Measurements from ENCODE around the gene ADA.
A peak's percentile ranks its signal among the peaks of the same experiment; 100 is the strongest.

The ADA gene

GRCh38 chr20:44609516-44610312, 41.8 kb downstream of the ADA start:
- no peak overlapping the region for H3K4me3 ChIP-seq (replicated peaks; ENCODE audit: low read depth, low read length)
- peak; percentile 90 for DNase-seq (ENCODE audit: low read depth)
- TF ChIP-seq CTCF (IDR thresholded peaks at IDR 0.05; ENCODE audit: low read length, missing control alignments): peak; percentile 98

DNA sequence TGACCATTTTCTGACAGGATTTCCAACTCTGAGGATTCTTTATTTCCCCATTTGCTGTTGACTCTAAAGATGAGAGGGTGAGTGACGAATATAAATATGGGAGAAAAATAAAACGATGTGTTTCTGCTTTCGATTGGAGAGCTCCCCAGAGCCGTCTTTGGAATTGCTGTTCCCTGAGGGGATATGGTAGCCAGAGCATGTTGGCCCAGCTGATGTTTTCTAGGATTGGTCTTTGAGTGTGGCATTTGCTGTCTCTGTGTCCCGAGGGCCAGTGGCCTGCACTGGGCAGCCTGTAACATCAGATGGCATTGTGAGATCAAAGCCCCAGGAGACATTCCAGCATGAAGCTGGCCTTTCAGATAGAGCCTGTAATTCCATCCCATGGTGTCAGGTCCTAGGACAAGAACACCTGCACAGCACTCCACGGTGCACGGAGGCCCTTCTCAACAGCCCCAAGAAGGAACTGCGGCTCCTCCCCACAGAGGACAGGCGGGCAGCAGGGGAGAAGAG, 42.4 kb downstream of the ADA start:
- no peak for TF ChIP-seq CTCF (IDR thresholded peaks at IDR 0.05; ENCODE audit: low read length, missing control alignments)
- no peak overlapping the region for H3K4me3 ChIP-seq (replicated peaks; ENCODE audit: low read depth, low read length)
- no peak for DNase-seq (ENCODE audit: low read depth)

- TF ChIP-seq CTCF (IDR thresholded peaks at IDR 0.05; ENCODE audit: low read length, missing control alignments): no peak
- H3K4me3 ChIP-seq (replicated peaks; ENCODE audit: low read depth, low read length): no peak overlapping the region
- DNase-seq (ENCODE audit: low read depth): no peak
Observed at GRCh38 chr20:44606725-44607441, 44.6 kb downstream of the ADA start.

DNA sequence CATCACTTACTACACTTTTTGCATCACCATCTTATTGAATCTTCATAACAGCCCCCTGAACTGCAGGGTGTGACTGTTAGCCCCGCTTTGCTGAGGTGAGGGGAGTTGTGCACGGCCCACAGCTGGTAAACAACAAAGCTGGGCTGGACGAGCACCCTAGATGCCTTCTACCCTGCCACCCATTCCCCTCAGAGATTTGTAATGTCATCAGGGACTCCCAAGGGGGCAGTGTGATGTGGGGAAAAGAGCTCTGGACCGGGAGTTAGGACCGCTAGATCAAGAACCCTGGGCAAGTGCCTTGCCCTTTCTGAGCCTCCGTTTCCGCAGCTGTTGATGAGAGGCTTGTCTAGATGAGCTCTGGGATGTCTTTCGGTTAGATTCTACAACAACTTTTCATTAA, 48.2 kb downstream of the ADA start:
- no peak for DNase-seq (ENCODE audit: low read depth)
- H3K4me3 ChIP-seq (replicated peaks; ENCODE audit: low read depth, low read length): no peak overlapping the region
- no peak for TF ChIP-seq CTCF (IDR thresholded peaks at IDR 0.05; ENCODE audit: low read length, missing control alignments)

- no peak overlapping the region for H3K4me3 ChIP-seq (replicated peaks; ENCODE audit: low read depth, low read length)
- no peak for TF ChIP-seq CTCF (IDR thresholded peaks at IDR 0.05; ENCODE audit: low read length, missing control alignments)
- peak; percentile 84 for DNase-seq (ENCODE audit: low read depth)
Observed at GRCh38 chr20:44601801-44602204, 49.7 kb downstream of the ADA start.

GRCh38 chr20:44601236-44601671, 50.2 kb downstream of the ADA start:
- H3K4me3 ChIP-seq (replicated peaks; ENCODE audit: low read depth, low read length): no peak overlapping the region
- no peak for DNase-seq (ENCODE audit: low read depth)

More at GRCh38 chr20:44601236-44601671, 50.2 kb downstream of the ADA start:
- TF ChIP-seq CTCF (IDR thresholded peaks at IDR 0.05; ENCODE audit: low read length, missing control alignments): no peak
